HCT116 (cell line): ENCODE data around the gene DRGX. TPM values are rescaled to one million over a fixed set of nuclear protein-coding genes. Genes with fewer than 3 reads are reported as not detected.

Experiments used
- ATAC-seq: fragments of 200-7000 bp; cut with Tn5 transposase; 2 replicates; pipeline ENCODE4 v1.9.1; 2020; ENCODE audit warnings: mild to moderate bottlenecking, moderate library complexity
- BruUV-seq: library from RNA; stranded (reverse); fragments of 400-500 nt; replicated peaks from 2 replicates; lab custom pipeline; 2021; lab: Mats Ljungman, UMichigan
- CTCF ChIA-PET: fragments of 300-600 bp; sonication (Branson Sonifier 250); formaldehyde crosslinking; loops from one replicate; lab custom pipeline; 2021; ENCODE audit warnings: antibody characterized with exemption; lab: Charles Lee
- POLR2A ChIA-PET: fragments of 300-600, 350-600 bp; sonication (Branson Sonifier 250); formaldehyde crosslinking; loops from one replicate; lab custom pipeline; 2021; ENCODE audit warnings: antibody characterized with exemption; lab: Charles Lee
- RAD21 ChIA-PET, 2 experiments: fragments of 300-600 bp; sonication (Branson Sonifier 250); formaldehyde crosslinking; loops; one replicate each; lab custom pipeline; 2023; ENCODE audit warnings: low total read pairs in 2 of 2; ENCODE audit not compliant: uncharacterized antibody in 2 of 2, unreplicated experiment in 2 of 2, low non-redundant PET in 1 of 2; lab: Charles Lee
- DNase-seq: peaks from one replicate; pipeline ENCODE4 v3.0.0-alpha.2; 2010; ENCODE audit warnings: low read depth, low spot score
- H2AFZ ChIP-seq: fragments of 200-600 bp; shearing (Covaris generic), sonication (generic); 2 replicates; pipeline ENCODE4 v1.6.1; 2017; ENCODE audit warnings: low read depth, mixed run types, mixed read lengths, antibody characterized with exemption, low read length; ENCODE audit not compliant: poor library complexity, severe bottlenecking
- H3K27ac ChIP-seq: 2 replicates; pipeline ENCODE4 v1.5.1; 2012; ENCODE audit warnings: low read depth, low read length
- H3K27me3 ChIP-seq: fragments of 200-600 bp; sonication (generic); 2 replicates; pipeline ENCODE4 v1.6.1; 2016; ENCODE audit warnings: mixed run types, low read length, mixed read lengths; ENCODE audit not compliant: insufficient read depth
- H3K36me3 ChIP-seq, 2 experiments: fragments of 200-500 bp in 1 of 2; fragments of 200-600 bp in 1 of 2; sonication (Bioruptor generic) in 1 of 2; sonication (generic) in 1 of 2; 2 replicates each; pipeline versions ENCODE4 v1.5.1 to v1.6.1; 2014 to 2016; ENCODE audit warnings: low read length in 2 of 2, inconsistent platforms in 1 of 2, mixed read lengths in 1 of 2, mixed run types in 1 of 2; ENCODE audit not compliant: insufficient read depth in 2 of 2, control insufficient read depth in 1 of 2
- H3K4me1 ChIP-seq, 2 experiments: fragments of 200-600 bp in 1 of 2; sonication (generic) in 1 of 2; 2 replicates each; pipeline versions ENCODE4 v1.5.1 to v1.6.1; 2012 to 2017; ENCODE audit warnings: low read length in 2 of 2, inconsistent platforms in 1 of 2, mild to moderate bottlenecking in 1 of 2, mixed read lengths in 1 of 2, mixed run types in 1 of 2, moderate library complexity in 1 of 2; ENCODE audit not compliant: insufficient read depth in 2 of 2, control insufficient read depth in 1 of 2
- H3K4me2 ChIP-seq: fragments of 200-600 bp; sonication (generic); 2 replicates; pipeline ENCODE4 v1.6.1; 2017; ENCODE audit warnings: mixed run types, low read length, mixed read lengths
- H3K4me3 ChIP-seq, 2 experiments: fragments of 200-600 bp in 1 of 2; sonication (generic) in 1 of 2; replicated peaks in 1 of 2; 2 replicates each; pipeline ENCODE4 v1.5.1; 2011 to 2016; ENCODE audit warnings: low read length in 2 of 2, control low read depth in 1 of 2, low read depth in 1 of 2, mild to moderate bottlenecking in 1 of 2, mixed read lengths in 1 of 2, mixed run types in 1 of 2
- H3K79me2 ChIP-seq: fragments of 200-600 bp; sonication (generic); 2 replicates; pipeline ENCODE4 v1.6.1; 2017; ENCODE audit warnings: mild to moderate bottlenecking, mixed run types, low read length, moderate library complexity, mixed read lengths; ENCODE audit not compliant: insufficient read depth
- H3K9ac ChIP-seq: fragments of 200-600 bp; sonication (generic); 2 replicates; pipeline ENCODE4 v1.6.1; 2016; ENCODE audit warnings: low read length, mixed read lengths
- H3K9me2 ChIP-seq: fragments of 200-600 bp; sonication (generic), shearing (Covaris generic); 2 replicates; pipeline ENCODE4 v1.6.1; 2017; ENCODE audit warnings: mixed run types, mild to moderate bottlenecking, moderate library complexity; ENCODE audit not compliant: insufficient read depth
- H3K9me3 ChIP-seq, 2 experiments: fragments of 200-500 bp in 1 of 2; fragments of 200-600 bp in 1 of 2; sonication (Bioruptor generic) in 1 of 2; sonication (generic) in 1 of 2; 2 replicates each; pipeline ENCODE4 v1.6.1; 2014 to 2017; ENCODE audit warnings: low read length in 2 of 2, mixed read lengths in 2 of 2, inconsistent platforms in 1 of 2, low read depth in 1 of 2, mild to moderate bottlenecking in 1 of 2, mixed run types in 1 of 2, moderate library complexity in 1 of 2; ENCODE audit not compliant: control insufficient read depth in 1 of 2, insufficient read depth in 1 of 2
- H4K20me1 ChIP-seq: fragments of 200-600 bp; sonication (generic), shearing (Covaris generic); 2 replicates; pipeline ENCODE4 v1.6.1; 2017; ENCODE audit warnings: mixed run types, mild to moderate bottlenecking, moderate library complexity; ENCODE audit not compliant: insufficient read depth
- CBX3 ChIP-seq: IDR thresholded peaks from 2 replicates; pipeline ENCODE4 v1.6.1; 2012; ENCODE audit warnings: low read depth
- EZH2phosphoT487 ChIP-seq: fragments of 200-600 bp; IDR thresholded peaks from 2 replicates; pipeline ENCODE4 v1.6.1; 2018; ENCODE audit warnings: antibody characterized with exemption, borderline replicate concordance
- FOSL1 ChIP-seq: IDR thresholded peaks from 2 replicates; pipeline ENCODE4 v1.6.1; 2012; ENCODE audit warnings: low read depth
- POLR2AphosphoS5 ChIP-seq: IDR thresholded peaks from 2 replicates; pipeline ENCODE4 v1.6.1; 2011; ENCODE audit warnings: mild to moderate bottlenecking, low read depth, low read length, moderate library complexity
- RAD21 ChIP-seq: IDR thresholded peaks from 2 replicates; pipeline ENCODE4 v1.6.1; 2012; ENCODE audit warnings: low read depth, mild to moderate bottlenecking
- REST ChIP-seq: IDR thresholded peaks from 2 replicates; pipeline ENCODE4 v1.6.1; 2012; ENCODE audit warnings: low read depth
- ZNF274 ChIP-seq: fragments of 200-500 bp; sonication (Bioruptor generic); IDR thresholded peaks from 2 replicates; pipeline ENCODE4 v1.6.1; 2014; ENCODE audit warnings: mild to moderate bottlenecking, low read depth, low read length, inconsistent platforms
- intact Hi-C: fragments of 100-400 bp; cut with micrococcal nuclease; formaldehyde crosslinking; loops from 2 replicates; pipeline ENCODE4 v1.10.0; 2022
- total RNA-seq: library from RNA; stranded (reverse); gene quantifications from one replicate; pipeline ENCODE4 v1.2.1, GENCODE V29; 2021; ENCODE audit not compliant: unreplicated experiment

The DRGX gene
- total RNA-seq, 1 experiment from 2014 or later = not detected

GRCh38 chr10:49364747-49365146 is 31.1 kb downstream of the DRGX start (continued):
- TF ChIP-seq REST (no peak), POLR2AphosphoS5 (no peak), EZH2phosphoT487 (no peak), CBX3 (no peak), ZNF274 (no peak), RAD21 (no peak)

- Histone ChIP-seq H3K27me3 (0 out of 2 replicates have a peak, but pooled peaks cover 8% of the 10 kb centered on the region), H3K9me3 (no peaks in the 10 kb centered on the region), H3K4me2 (no peak overlapping the region), H3K79me2 (no peaks in the 10 kb centered on the region), H3K27ac (no peak overlapping the region), H3K9me2 (no peaks in the 10 kb centered on the region), H3K9ac (no peak overlapping the region), H3K36me3 (no peaks in the 10 kb centered on the region), H2AFZ (no peak overlapping the region), H4K20me1 (no peaks in the 10 kb centered on the region), H3K4me3 (no peak overlapping the region), H3K4me1 (peaks cover 0 to under 1% of the 10 kb centered on the region in 2 experiments; a peak in 1 of 4 replicates)
- CTCF ChIA-PET = no interaction called here
- ATAC-seq (no peak), DNase-seq (no peak)
- TF ChIP-seq EZH2phosphoT487 = no peak
- TF ChIP-seq FOSL1 = no peak
- no peak for TF ChIP-seq POLR2AphosphoS5
- RAD21 ChIA-PET = no interaction called here
- POLR2A ChIA-PET = no interaction called here
- no TSS peak for BruUV-seq
- intact Hi-C loops = no loop called here
Observed at GRCh38 chr10:49364051-49364450, 31.8 kb downstream of the DRGX start.
